Fibroblast of lung (primary cell): ENCODE data around the gene STRN3. TPM values are rescaled to one million over a fixed set of nuclear protein-coding genes. Genes with fewer than 3 reads are reported as not detected.
A peak's percentile ranks its signal among the peaks of the same experiment; 100 is the strongest.
"Not testable (repeated sequence)": the region's sequence is repeated elsewhere in the genome, so short reads cannot be mapped to it uniquely, and the experiment has no call there.

ENCODE experiments used
- DNase-seq, 2 donors: peaks; one replicate each; pipeline versions ENCODE4 v3.0.0 to v3.0.0-alpha.2; 2010; ENCODE audit warnings: low read depth in 2 of 2
- H2AFZ ChIP-seq: 2 replicates; pipeline ENCODE4 v1.5.1; 2012; ENCODE audit warnings: low read length, control low read depth, inconsistent platforms
- H3K27ac ChIP-seq: 2 replicates; pipeline ENCODE4 v1.5.1; 2011; ENCODE audit warnings: low read length, control low read depth; ENCODE audit not compliant: insufficient read depth
- H3K27me3 ChIP-seq: 2 replicates; pipeline ENCODE4 v1.5.1; 2011; ENCODE audit warnings: mild to moderate bottlenecking, low read length; ENCODE audit not compliant: control insufficient read depth, insufficient read depth
- H3K36me3 ChIP-seq: 2 replicates; pipeline ENCODE4 v1.5.1; 2011; ENCODE audit warnings: low read length; ENCODE audit not compliant: control insufficient read depth, insufficient read depth
- H3K4me1 ChIP-seq: 2 replicates; pipeline ENCODE4 v1.5.1; 2011; ENCODE audit warnings: low read length; ENCODE audit not compliant: control insufficient read depth, insufficient read depth; ENCODE audit errors: extremely low read depth
- H3K4me2 ChIP-seq: 2 replicates; pipeline ENCODE4 v1.5.1; 2011; ENCODE audit warnings: low read length, control low read depth; ENCODE audit not compliant: insufficient read depth; ENCODE audit errors: extremely low read depth
- H3K4me3 ChIP-seq, 4 experiments: fragments of 200-600 bp in 1 of 4; sonication (generic) in 1 of 4; replicated peaks in 1 of 4; 2 replicates each; pipeline ENCODE4 v1.5.1; 2011 to 2016; ENCODE audit warnings: low read length in 4 of 4, low read depth in 3 of 4, mild to moderate bottlenecking in 3 of 4, control low read depth in 2 of 4, inconsistent platforms in 1 of 4, mixed read lengths in 1 of 4; ENCODE audit not compliant: insufficient read depth in 1 of 4; ENCODE audit errors: control extremely low read depth in 1 of 4
- H3K79me2 ChIP-seq: 2 replicates; pipeline ENCODE4 v1.5.1; 2012; ENCODE audit warnings: mild to moderate bottlenecking, low read length, inconsistent platforms; ENCODE audit not compliant: control insufficient read depth, insufficient read depth
- H3K9ac ChIP-seq: 2 replicates; pipeline ENCODE4 v1.5.1; 2011; ENCODE audit warnings: mild to moderate bottlenecking, low read length, control low read depth; ENCODE audit not compliant: insufficient read depth
- H3K9me3 ChIP-seq: 2 replicates; pipeline ENCODE4 v1.5.1; 2012; ENCODE audit warnings: low read depth, low read length; ENCODE audit not compliant: control insufficient read depth, insufficient read depth
- H4K20me1 ChIP-seq: 2 replicates; pipeline ENCODE4 v1.5.1; 2011; ENCODE audit warnings: low read length; ENCODE audit not compliant: control insufficient read depth, insufficient read depth; ENCODE audit errors: extremely low read depth
- EZH2 ChIP-seq: IDR thresholded peaks from 2 replicates; pipeline ENCODE4 v1.5.1; 2012; ENCODE audit warnings: low read length, control low read depth, mild to moderate bottlenecking; ENCODE audit errors: missing control alignments
- polyA plus RNA-seq, 2 donors: library from polyadenylated mRNA; depleted of rRNA in 1 of 2; stranded (reverse) in 1 of 2; unstranded in 1 of 2; fragments of >200 nt; gene quantifications; 2 replicates each; pipeline ENCODE4 v1.2.1, GENCODE V29; 2011 to 2012; ENCODE audit warnings: missing spikeins in 1 of 2
- total RNA-seq: library from RNA; depleted of rRNA; stranded (reverse); fragments of >200 nt; gene quantifications from 2 replicates; pipeline ENCODE4 v1.2.1, GENCODE V29; 2014
- TF ChIP-seq, protein P1 (sequence below), 2 donors: IDR thresholded peaks in 1 of 2; conservative IDR thresholded peaks in 1 of 2; 1 replicate in 1 of 2; 2 replicates in 1 of 2; pipeline ENCODE4 v1.5.1; 2011 to 2012; ENCODE audit warnings: low read length in 2 of 2, control low read depth in 1 of 2, inconsistent platforms in 1 of 2, low read depth in 1 of 2, mild to moderate bottlenecking in 1 of 2

STRN3 gene
- total and polyA plus RNA-seq, 2 donors (not counting 1 experiment from before 2014, with no cell fraction given): 42.0 to 88.2 TPM

- TF ChIP-seq, protein P1, sequence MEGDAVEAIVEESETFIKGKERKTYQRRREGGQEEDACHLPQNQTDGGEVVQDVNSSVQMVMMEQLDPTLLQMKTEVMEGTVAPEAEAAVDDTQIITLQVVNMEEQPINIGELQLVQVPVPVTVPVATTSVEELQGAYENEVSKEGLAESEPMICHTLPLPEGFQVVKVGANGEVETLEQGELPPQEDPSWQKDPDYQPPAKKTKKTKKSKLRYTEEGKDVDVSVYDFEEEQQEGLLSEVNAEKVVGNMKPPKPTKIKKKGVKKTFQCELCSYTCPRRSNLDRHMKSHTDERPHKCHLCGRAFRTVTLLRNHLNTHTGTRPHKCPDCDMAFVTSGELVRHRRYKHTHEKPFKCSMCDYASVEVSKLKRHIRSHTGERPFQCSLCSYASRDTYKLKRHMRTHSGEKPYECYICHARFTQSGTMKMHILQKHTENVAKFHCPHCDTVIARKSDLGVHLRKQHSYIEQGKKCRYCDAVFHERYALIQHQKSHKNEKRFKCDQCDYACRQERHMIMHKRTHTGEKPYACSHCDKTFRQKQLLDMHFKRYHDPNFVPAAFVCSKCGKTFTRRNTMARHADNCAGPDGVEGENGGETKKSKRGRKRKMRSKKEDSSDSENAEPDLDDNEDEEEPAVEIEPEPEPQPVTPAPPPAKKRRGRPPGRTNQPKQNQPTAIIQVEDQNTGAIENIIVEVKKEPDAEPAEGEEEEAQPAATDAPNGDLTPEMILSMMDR (conservative IDR thresholded peaks at IDR 0.05 in 1 of 2, IDR thresholded peaks at IDR 0.05 in 1 of 2; ENCODE audit: low read depth in 1 of 2, low read length in 2 of 2): no peak
- TF ChIP-seq EZH2: no peak
- Histone ChIP-seq H3K27ac (no peak overlapping the region), H3K79me2 (peaks cover 55% of the 10 kb centered on the region), H3K4me1 (no peaks in the 10 kb centered on the region), H3K4me3 (no peak overlapping the region), H3K4me2 (no peak overlapping the region), H3K9ac (no peak overlapping the region), H3K9me3 (no peaks in the 10 kb centered on the region), H3K36me3 (no peaks in the 10 kb centered on the region), H3K27me3 (no peaks in the 10 kb centered on the region), H4K20me1 (no peaks in the 10 kb centered on the region), H2AFZ (no peak overlapping the region)
- DNase-seq: peak in 1 of 2 donors; percentile 65
Measured at GRCh38 chr14:30966415-30967363, 59.5 kb downstream of the STRN3 start.

- H3K9me3 ChIP-seq, H4K20me1 ChIP-seq, H3K9ac ChIP-seq, H3K27me3 ChIP-seq, DNase-seq, H3K4me2 ChIP-seq, H3K4me1 ChIP-seq, H3K27ac ChIP-seq, H2AFZ ChIP-seq, H3K4me3 ChIP-seq, H3K36me3 ChIP-seq: not testable (repeated sequence)
- peaks cover 55% of the 10 kb centered on the region for H3K79me2 ChIP-seq
Measured at GRCh38 chr14:30965861-30966260, 60.3 kb downstream of the STRN3 start.

DNA sequence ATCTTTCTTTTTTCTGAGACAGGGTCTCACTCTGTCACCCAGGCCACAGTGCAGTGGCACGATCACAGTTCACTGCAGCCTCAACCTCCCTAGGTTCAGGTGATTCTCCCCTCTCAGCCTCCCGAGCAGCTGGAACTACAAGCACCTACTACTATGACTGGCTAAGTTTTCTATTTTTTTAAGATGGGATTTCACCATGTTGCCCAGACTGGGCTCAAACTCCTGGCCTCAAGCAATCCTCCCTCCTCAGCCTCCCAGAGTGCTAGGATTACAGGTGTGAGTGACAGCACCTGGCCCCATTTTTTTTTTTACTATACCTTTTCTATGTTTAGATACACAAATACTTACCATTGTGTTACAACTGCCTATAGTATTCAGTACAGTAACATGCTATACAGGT is 63.6 kb downstream of the STRN3 start:
- not testable (repeated sequence) for H3K27me3 ChIP-seq, H2AFZ ChIP-seq, H3K4me1 ChIP-seq, H3K36me3 ChIP-seq, H3K9ac ChIP-seq, H3K9me3 ChIP-seq, H3K27ac ChIP-seq, DNase-seq, H3K4me2 ChIP-seq, H4K20me1 ChIP-seq, H3K4me3 ChIP-seq
- H3K79me2 ChIP-seq: peaks cover 61% of the 10 kb centered on the region

GRCh38 chr14:30961330-30961729 is 64.8 kb downstream of the STRN3 start:
- H3K9ac ChIP-seq: no peak overlapping the region
- H3K27ac ChIP-seq: no peak overlapping the region
- peaks cover 60% of the 10 kb centered on the region for H3K79me2 ChIP-seq
- no peaks in the 10 kb centered on the region for H3K9me3 ChIP-seq
- H2AFZ ChIP-seq: no peak overlapping the region
- H3K4me3 ChIP-seq: no peak overlapping the region
- TF ChIP-seq, protein P1 (conservative IDR thresholded peaks at IDR 0.05 in 1 of 2, IDR thresholded peaks at IDR 0.05 in 1 of 2; ENCODE audit: low read depth in 1 of 2, low read length in 2 of 2): no peak
- TF ChIP-seq EZH2: no peak
- no peaks in the 10 kb centered on the region for H3K36me3 ChIP-seq
- H4K20me1 ChIP-seq: no peaks in the 10 kb centered on the region
- H3K4me2 ChIP-seq: no peak overlapping the region
- no peaks in the 10 kb centered on the region for H3K4me1 ChIP-seq
- H3K27me3 ChIP-seq: no peaks in the 10 kb centered on the region
- DNase-seq: no peak
